GM12878 (cell line): ENCODE results near the gene CHRM1. TPM values are rescaled to one million over a fixed set of nuclear protein-coding genes. Genes with fewer than 3 reads are reported as not detected.

Experiments
- ATAC-seq: fragments of 200-7000 bp; cut with Tn5 transposase; 3 replicates; pipeline ENCODE4 v1.9.1; 2020; ENCODE audit warnings: mild to moderate bottlenecking, moderate library complexity
- BruUV-seq: library from RNA; stranded (reverse); fragments of 400-500 nt; replicated peaks from 2 replicates; lab custom pipeline; 2021; lab: Mats Ljungman, UMichigan
- CTCF ChIA-PET: fragments of 300-600 bp; sonication (Branson Sonifier 250); formaldehyde crosslinking; extraction: SDS; loops from one replicate; lab custom pipeline; 2021; ENCODE audit warnings: inconsistent platforms; lab: Yijun Ruan, JAX
- POLR2A ChIA-PET: fragments of 350-600 bp; formaldehyde crosslinking; extraction: SDS; loops from one replicate; lab custom pipeline; 2021; ENCODE audit warnings: inconsistent platforms; lab: Charles Lee
- RAD21 ChIA-PET: fragments of 300-600 bp; sonication (Branson Sonifier 250); formaldehyde crosslinking; loops from one replicate; lab custom pipeline; 2023; ENCODE audit warnings: antibody characterized with exemption; ENCODE audit not compliant: unreplicated experiment; lab: Charles Lee
- SMC1A ChIA-PET: fragments of 300-600 bp; sonication (Branson Sonifier 250); formaldehyde crosslinking; loops from one replicate; lab custom pipeline; 2023; ENCODE audit not compliant: unreplicated experiment, uncharacterized antibody; lab: Charles Lee
- DNase-seq: peaks from one replicate; pipeline ENCODE4 v3.0.0-alpha.2; 2011; ENCODE audit warnings: low read depth, low spot score
- FAIRE-seq: peaks from 3 replicates; lab custom pipeline; 2011; peaks lifted over from hg19 to GRCh38; lab: Jason Lieb, UNC
- H2AFZ ChIP-seq: 2 replicates; pipeline ENCODE4 v1.6.0; 2011; ENCODE audit warnings: low read depth, low read length, control low read depth; ENCODE audit not compliant: control insufficient read depth
- H3K27ac ChIP-seq: 2 replicates; pipeline ENCODE4 v1.5.1; 2011; ENCODE audit warnings: control low read depth; ENCODE audit not compliant: control insufficient read depth, insufficient read depth
- H3K27me3 ChIP-seq, 2 experiments: replicated peaks in 1 of 2; 2 replicates each; pipeline versions ENCODE4 v1.6.0 to v1.6.1; 2011; ENCODE audit warnings: low read length in 1 of 2; ENCODE audit not compliant: control insufficient read depth in 2 of 2, insufficient read depth in 2 of 2
- H3K36me3 ChIP-seq, 2 experiments: 2 replicates each; pipeline ENCODE4 v1.5.1; 2011; ENCODE audit warnings: low read length in 1 of 2; ENCODE audit not compliant: control insufficient read depth in 2 of 2, insufficient read depth in 2 of 2
- H3K4me1 ChIP-seq: 2 replicates; pipeline ENCODE4 v1.6.1; 2011; ENCODE audit warnings: mild to moderate bottlenecking, low read length, moderate library complexity, mixed read lengths; ENCODE audit not compliant: control insufficient read depth, insufficient read depth
- H3K4me2 ChIP-seq: 2 replicates; pipeline ENCODE4 v1.6.0; 2011; ENCODE audit warnings: control low read depth; ENCODE audit not compliant: control insufficient read depth, insufficient read depth
- H3K4me3 ChIP-seq: fragments of 200-600 bp; sonication (generic); 2 replicates; pipeline ENCODE4 v1.5.1; 2016
- H3K79me2 ChIP-seq: 2 replicates; pipeline ENCODE4 v1.6.0; 2011; ENCODE audit warnings: low read length; ENCODE audit not compliant: control insufficient read depth, insufficient read depth
- H3K9ac ChIP-seq: 2 replicates; pipeline ENCODE4 v1.8.0; 2011; ENCODE audit warnings: low read length, control low read depth, mixed read lengths; ENCODE audit not compliant: control insufficient read depth, insufficient read depth
- H3K9me3 ChIP-seq: replicated peaks from 3 replicates; pipeline ENCODE4 v1.5.1; 2011; ENCODE audit warnings: mild to moderate bottlenecking, low read length; ENCODE audit not compliant: control insufficient read depth, insufficient read depth
- H4K20me1 ChIP-seq: 2 replicates; pipeline ENCODE4 v1.6.0; 2011; ENCODE audit not compliant: control insufficient read depth, insufficient read depth
- E4F1 ChIP-seq: fragments of 450-650 bp; IDR thresholded peaks from 2 replicates; pipeline ENCODE4 v1.6.1; 2018; ENCODE audit warnings: borderline replicate concordance, mild to moderate bottlenecking; ENCODE audit not compliant: partially characterized antibody
- FOXK2 ChIP-seq: fragments of 450-650 bp; IDR thresholded peaks from 2 replicates; pipeline ENCODE4 v1.6.1; 2017; ENCODE audit warnings: mild to moderate bottlenecking, moderate library complexity
- MEF2A ChIP-seq: IDR thresholded peaks from 2 replicates; pipeline ENCODE4 v1.6.1; 2011; ENCODE audit warnings: low read depth, mild to moderate bottlenecking, low read length, moderate library complexity; ENCODE audit not compliant: insufficient read depth
- STAT1 ChIP-seq: fragments of 450-650 bp; conservative IDR thresholded peaks from 2 replicates; pipeline ENCODE4 v1.6.1; 2014; ENCODE audit warnings: antibody characterized with exemption, mild to moderate bottlenecking
- TARDBP ChIP-seq: IDR thresholded peaks from 2 replicates; pipeline ENCODE4 v1.6.1; 2016; ENCODE audit warnings: borderline replicate concordance
- ZBTB11 ChIP-seq: fragments of 450-650 bp; formaldehyde crosslinking; IDR thresholded peaks from 2 replicates; pipeline ENCODE4 v1.5.0; 2022; ENCODE audit warnings: mild to moderate bottlenecking, missing genetic modification characterization
- ZNF207 ChIP-seq: fragments of 450-650 bp; IDR thresholded peaks from 2 replicates; pipeline ENCODE4 v1.6.1; 2014; ENCODE audit warnings: antibody characterized with exemption, mild to moderate bottlenecking, borderline replicate concordance
- ZNF592 ChIP-seq: fragments of 450-650 bp; IDR thresholded peaks from 2 replicates; pipeline ENCODE4 v1.6.1; 2017; ENCODE audit warnings: mild to moderate bottlenecking, moderate library complexity
- ZNF622 ChIP-seq: fragments of 450-650 bp; IDR thresholded peaks from 2 replicates; pipeline ENCODE4 v1.6.1; 2017; ENCODE audit warnings: mild to moderate bottlenecking, inconsistent platforms
- WGBS: methylation state at CpG from one replicate; pipeline ENCODE4 v1.1.6; 2016; ENCODE audit warnings: low lambda C conversion rate; ENCODE audit not compliant: insufficient replicate concordance, insufficient coverage; ENCODE audit errors: missing lambda C conversion rate; 5-methylcytosine and 5-hydroxymethylcytosine counted together
- in situ Hi-C: fragments of 300-500 bp; cut with MboI; formaldehyde crosslinking; loops from 9 replicates; pipeline ENCODE4 v1.14.3; 2018; ENCODE audit warnings: mixed read lengths
- intact Hi-C: fragments of 100-400 bp; cut with micrococcal nuclease; formaldehyde crosslinking; loops from one replicate; pipeline ENCODE4 v1.14.2; 2022; ENCODE audit not compliant: unreplicated experiment
- polyA plus RNA-seq, 11 experiments: library from polyadenylated mRNA; depleted of rRNA in 4 of 11; unstranded in 6 of 11; stranded (reverse) in 5 of 11; fragments of >200 nt; fragmentation: Nextera tagmentation in 4 of 11; fragmentation: Illumina TruSeq in 1 of 11; extraction: Ambion mirVana in 4 of 11; extraction: Trizol in 1 of 11; gene quantifications; 1 replicate in 1 of 11; 2 replicates in 10 of 11; pipeline versions ENCODE4 v1.2.1 to v1.2.3, GENCODE V29; 2011 to 2016; ENCODE audit warnings: inconsistent platforms in 2 of 11, missing spikeins in 2 of 11, low read depth in 1 of 11
- total RNA-seq, 4 experiments: library from RNA; depleted of rRNA in 3 of 4; stranded (reverse); fragments of >200 nt in 3 of 4; fragmentation: Illumina TruSeq in 1 of 4; extraction: Trizol in 1 of 4; gene quantifications; 2 replicates each; pipeline versions ENCODE4 v1.2.1 to v1.2.3, GENCODE V29; 2013 to 2021

CHRM1 gene
- total and polyA plus RNA-seq, 10 of the 15 experiments (the other 5 are each of a cell fraction or from before 2014, with no cell fraction given) = not detected

GRCh38 chr11:62919476-62919875, 1.7 kb downstream of the CHRM1 start:
- no peak overlapping the region for H3K9ac ChIP-seq
- WGBS = 68% methylated on average over 10 of the region's 10 CpGs
- ATAC-seq (no peak), DNase-seq (no peak), FAIRE-seq (no peak)
- H3K27me3 ChIP-seq = peaks cover 2 to 6% of the 10 kb centered on the region in 2 experiments; a peak in 2 of 4 replicates
- no peaks in the 10 kb centered on the region for H4K20me1 ChIP-seq
- intact Hi-C loops (no loop called here), in situ Hi-C loops (no loop called here)
- ChIA-PET RAD21 (no interaction called here), POLR2A (no interaction called here), CTCF (interaction anchor here (1.0 to 7.1 kb wide), 3 partner anchors 10 to 104 kb away, joined by 3 to 45 read pairs (median 8); no protein-coding TSS in a partner anchor), SMC1A (interaction anchor here (1.3 kb wide), 1 partner anchor 14 kb away, joined by 3 read pairs; no protein-coding TSS in a partner anchor)
- no peak for TF ChIP-seq STAT1
- TF ChIP-seq ZNF622 = no peak
- no peak for TF ChIP-seq E4F1
- no peak for TF ChIP-seq ZNF592
- TF ChIP-seq TARDBP = no peak
- no peak for TF ChIP-seq ZBTB11 (CRISPR knock-in tag)
- TF ChIP-seq MEF2A = no peak
- no peak for TF ChIP-seq ZNF207
- no peak for TF ChIP-seq FOXK2
- no TSS peak for BruUV-seq
- no peak overlapping the region for H2AFZ ChIP-seq
- H3K4me1 ChIP-seq = peaks cover 15% of the 10 kb centered on the region
- H3K4me2 ChIP-seq = no peak overlapping the region
- H3K27ac ChIP-seq = no peak overlapping the region
- no peaks in the 10 kb centered on the region for H3K79me2 ChIP-seq
- H3K9me3 ChIP-seq = no peaks in the 10 kb centered on the region
- no peaks in the 10 kb centered on the region for H3K36me3 ChIP-seq
- no peak overlapping the region for H3K4me3 ChIP-seq
